Stimulated activated naive CD4-positive, alpha-beta T cell treated with Interleukin-2 at 50 U/mL for 16 hours (primary cell): ENCODE data around the gene TCF4.

Experiments
- DNase-seq: peaks from one replicate; lab custom pipeline; 2025; lab: John Stamatoyannopoulos, UW

Gene TCF4

DNA sequence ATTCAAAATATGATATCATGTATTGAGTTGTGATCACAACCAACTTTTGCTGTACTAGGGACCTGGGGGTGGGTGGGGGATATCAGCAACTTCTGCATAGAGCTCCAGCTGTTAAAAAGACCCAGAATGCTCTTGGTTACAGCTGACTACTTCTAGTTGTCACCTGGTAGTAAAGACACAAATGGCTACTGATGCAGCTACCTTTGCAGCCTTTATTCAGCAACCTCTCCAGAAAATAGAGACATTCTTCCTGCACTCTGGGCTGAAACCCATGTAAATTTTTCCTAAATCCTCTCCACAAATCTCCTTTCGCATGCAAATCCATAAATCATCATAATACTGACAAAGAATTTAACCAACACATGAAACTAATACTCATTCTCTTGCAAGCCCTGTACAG is 238.3 kb downstream of the TCF4 start:
- DNase-seq: no peak

DNA sequence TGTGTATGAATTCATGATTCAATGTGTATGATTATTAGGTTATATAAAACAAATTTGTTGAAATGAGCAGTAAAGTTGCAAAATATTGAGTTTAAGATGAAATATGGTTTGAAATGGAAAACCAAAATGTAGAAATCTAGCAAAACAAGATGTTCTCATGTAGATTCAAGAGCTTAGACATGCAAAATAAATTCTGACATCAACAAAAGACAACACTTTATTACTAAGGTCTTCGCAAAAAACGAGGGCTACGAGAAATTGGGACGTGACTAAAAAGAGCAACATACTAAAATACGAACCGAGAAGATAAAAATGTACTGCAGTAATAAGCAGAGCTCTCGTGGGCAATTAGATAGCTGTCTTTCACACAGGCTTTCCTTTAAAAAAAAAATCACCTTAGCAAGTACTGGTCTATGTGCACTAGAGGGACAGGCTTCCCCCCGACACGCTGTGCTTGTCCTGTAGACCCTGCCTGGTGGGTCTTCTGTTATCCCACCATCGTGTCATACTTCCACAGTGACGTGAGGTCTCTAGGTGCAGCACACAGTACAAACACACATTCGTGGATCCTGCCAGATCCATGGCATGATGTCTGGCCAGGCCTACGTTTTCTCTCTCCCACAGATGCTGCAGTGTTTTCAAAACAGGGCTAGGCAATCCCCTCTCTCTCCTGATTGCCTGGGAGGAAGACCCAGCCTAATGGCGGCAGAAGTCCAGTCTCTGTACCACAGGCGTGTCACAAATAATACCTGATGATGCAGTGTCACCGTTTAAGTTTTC is 240.8 kb downstream of the TCF4 start:
- no peak for DNase-seq

DNA sequence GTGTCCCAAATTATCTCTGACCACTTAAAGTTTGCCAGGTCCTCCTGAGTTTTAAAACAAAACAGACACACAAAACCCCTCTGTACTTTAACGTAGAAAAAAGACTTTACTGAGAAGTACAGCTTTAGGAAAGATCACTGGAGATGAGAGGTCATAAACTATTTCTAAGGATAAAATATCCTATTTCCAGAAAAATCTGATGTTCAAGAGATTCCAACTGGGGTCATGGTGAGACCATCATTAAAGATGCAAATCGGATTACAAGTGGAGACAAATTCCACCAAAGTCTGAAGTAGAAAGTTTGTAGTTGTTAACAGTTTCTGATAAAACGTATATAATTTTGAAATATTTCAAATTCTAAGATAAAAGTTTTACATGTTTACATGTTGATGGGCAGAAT is 241.6 kb downstream of the TCF4 start:
- DNase-seq: no peak

DNA sequence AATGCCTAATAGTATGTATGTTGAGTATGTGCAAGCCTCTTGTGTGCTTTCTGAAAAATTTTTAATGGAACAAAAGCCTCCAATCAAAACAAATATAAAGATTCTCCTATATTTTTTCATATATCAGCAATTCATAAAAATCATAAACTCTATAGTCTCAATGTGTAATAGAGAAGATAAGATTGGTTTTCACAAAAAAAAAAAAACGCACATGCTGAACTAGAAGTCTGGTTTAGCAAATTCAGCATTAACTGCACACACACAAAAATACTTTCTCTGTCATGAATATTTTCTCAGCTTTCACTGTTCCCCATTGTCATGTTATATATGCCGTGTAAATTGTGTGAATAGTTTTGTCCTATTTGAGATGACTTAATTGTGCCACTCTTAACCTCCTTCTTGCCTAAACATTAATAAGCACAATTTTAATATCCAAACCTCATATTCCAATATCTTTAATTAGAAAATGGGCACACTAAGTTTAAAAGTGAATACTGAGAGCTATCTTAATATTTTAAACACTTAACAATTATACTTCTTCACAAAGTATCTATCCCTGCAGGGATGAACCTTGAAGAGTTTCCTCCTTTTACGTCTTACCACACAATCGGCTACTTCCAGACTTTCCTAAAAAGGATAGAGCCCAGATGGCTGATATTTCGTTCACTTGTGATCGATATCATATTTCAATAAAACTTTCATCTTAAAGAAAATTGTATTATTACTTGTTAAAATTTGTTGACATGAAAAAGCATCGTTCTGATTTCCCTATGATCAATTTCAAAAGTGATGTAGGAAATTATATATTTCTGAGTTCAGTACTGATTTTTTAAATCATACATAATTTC is 242.7 kb downstream of the TCF4 start:
- DNase-seq: no peak

DNA sequence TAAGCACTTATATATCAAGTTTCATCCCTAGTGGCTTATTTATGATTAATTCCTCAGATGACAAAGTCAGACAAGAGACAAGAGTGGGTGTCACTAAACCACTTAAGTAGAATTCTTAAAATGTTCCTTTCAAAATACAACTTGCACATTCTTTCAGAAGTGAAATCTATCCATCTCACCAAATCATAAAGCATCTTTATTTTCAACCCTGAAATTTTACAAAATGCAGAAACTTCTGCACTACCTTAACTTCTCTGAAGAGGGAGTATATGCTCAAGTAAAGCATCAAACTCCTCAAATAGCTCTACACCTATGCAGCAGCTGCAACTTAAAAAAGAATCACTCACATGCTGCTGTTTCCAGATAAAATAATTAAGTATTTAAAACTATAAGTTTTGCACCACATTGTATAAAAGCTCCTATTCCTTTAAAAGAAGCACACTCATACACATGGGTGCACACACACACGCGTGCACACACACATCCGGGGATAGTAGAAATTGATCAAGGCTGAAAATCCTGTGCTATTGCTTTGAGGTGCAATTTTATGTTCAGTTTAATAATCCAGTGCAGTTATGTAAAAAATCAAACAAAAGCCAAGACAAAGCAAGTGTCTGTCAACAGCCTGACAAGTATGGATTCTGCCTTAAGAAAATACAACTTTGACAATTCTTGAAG is 244.5 kb downstream of the TCF4 start:
- no peak for DNase-seq

DNA sequence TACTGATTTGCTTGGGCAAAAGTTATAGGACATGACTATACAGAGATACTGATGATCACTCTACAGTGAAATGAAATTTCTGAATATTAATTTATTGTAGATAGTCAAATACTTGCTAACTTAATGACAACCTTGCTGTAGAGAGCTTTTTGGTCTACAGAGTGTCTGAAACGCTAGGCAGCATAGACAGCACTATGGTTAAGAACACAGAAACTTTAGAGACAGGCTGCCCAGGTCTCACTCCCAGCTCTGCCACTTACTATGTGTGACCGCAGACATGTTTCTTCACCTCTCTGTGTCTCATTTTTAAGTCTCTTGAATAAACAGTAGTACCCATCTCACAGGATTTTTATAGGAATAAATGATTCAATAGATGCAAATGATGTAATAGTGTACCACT is 247.0 kb downstream of the TCF4 start:
- no peak for DNase-seq

DNA sequence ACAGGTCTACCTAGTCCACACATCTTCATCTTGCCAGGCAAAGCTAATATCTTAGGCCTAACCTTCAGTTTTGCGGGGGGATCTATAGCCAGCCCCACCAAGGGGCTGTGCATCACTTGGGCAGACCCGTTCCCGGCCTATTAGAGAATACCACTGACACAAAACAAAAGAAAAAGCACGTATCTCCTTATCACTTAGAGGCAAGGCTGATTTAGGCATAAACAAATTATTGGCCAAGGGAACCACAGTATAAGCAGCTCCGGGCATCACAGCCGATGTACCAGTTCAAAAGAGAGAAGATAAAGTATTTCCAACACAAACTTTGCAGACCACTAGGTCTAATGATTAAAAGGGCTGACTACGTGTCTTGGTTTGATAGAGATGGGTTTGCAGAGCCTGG is 248.0 kb downstream of the TCF4 start:
- DNase-seq: no peak

DNA sequence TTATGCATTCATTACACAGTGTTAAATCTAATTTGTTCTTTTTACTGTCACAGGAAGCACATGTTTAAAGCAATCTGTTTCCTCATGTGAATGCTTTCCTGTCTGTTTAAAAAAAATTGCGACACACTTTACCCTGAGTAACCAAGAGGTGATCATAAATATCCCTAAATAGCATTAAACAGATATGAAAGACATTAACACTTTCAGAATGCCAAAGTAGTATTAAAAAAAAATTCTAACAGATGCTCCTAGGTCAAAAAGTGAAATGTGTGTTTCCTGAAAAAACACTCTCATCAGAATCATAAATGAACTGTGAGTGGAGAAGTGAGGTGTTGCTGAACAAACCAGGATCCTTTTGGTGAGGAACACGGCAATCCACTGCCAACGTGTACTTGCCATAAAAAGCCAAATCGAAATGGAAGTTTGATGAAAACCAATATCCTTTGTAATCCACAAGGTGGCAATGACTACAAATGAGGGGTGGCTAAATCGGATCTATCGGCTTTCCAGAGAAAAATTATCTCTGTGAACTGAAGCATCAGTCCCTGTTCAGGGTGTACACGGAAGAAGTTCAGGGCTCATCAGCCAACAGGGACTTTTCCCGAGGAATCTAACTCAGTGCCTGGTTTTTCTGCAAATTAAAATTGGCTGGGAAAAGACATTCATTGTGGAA is 248.9 kb downstream of the TCF4 start:
- no peak for DNase-seq

DNA sequence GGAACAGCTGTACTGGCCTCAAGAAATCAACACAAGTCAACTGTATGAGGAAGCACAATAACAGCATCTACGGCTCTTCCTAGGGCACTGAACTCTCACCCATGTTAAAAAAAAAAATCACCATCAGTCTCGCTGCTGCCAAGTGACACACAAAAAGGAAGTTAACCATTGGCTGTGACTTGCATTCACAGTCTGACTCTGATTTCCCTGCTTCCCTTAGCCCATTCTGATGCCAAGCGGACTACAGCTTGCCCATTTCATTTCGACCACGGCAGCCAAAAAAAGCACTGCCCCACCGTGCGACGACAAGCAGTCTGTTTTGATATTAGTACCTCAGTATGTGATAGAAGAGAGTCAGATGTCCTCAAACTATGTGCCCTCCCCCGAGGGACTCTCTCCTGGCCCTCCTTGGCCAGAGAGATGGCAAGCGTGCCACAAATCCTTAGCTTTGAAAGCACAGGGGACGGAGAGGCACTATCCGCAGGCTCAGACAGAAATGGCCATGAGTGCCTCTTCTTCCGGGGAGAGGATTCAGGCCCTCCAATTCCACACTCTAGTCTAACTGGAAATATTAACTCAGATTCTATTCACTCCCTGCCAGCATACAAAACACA is 250.0 kb downstream of the TCF4 start:
- DNase-seq: no peak

DNA sequence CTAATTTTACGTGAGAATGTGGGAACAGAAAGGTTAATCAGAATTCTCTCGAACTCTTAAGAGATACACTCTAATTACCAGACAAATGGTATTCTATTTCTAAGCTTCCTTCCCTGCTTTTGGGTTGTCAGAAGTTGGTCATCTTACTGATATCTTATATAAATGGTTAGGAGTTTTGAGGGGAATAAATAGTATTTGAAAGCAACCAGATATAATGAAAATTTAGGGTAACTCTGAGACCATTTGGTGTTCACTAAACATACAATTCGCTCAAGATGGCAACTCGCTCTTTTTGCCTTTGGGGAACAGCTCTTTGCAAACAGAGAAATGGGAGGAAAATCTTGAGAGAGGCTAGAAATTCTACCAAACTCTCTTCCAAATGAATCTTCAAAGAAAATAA is 250.9 kb downstream of the TCF4 start:
- DNase-seq: no peak

DNA sequence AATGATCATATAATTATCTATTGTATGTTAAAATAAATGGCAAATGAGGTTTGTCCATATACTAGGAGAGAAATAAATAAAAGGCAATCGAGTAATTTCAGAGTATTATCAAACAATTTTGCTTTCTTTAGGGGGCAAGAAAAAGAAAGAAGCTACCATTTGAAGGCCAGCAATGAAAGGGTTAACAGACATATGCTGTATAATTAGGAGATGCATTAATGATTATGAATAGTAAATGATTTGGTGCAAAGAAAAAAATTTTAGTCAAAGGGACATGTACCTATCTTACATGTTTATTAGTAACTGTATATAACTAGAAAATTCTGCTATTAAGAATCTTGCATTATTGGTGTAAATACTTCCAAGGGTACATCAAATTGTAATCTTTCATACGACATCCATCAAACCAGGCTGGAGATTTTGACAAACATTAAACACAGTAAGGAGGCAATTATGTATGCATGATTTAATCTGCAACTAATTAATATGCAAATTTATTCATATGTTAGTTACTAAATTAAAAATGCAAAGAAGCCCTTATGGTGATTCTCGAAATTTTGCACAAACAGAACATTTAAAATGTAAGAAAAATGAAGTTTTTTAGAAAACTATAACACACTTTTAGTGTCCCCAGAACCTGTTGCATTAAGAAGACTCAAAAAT is 251.4 kb downstream of the TCF4 start:
- DNase-seq: no peak

DNA sequence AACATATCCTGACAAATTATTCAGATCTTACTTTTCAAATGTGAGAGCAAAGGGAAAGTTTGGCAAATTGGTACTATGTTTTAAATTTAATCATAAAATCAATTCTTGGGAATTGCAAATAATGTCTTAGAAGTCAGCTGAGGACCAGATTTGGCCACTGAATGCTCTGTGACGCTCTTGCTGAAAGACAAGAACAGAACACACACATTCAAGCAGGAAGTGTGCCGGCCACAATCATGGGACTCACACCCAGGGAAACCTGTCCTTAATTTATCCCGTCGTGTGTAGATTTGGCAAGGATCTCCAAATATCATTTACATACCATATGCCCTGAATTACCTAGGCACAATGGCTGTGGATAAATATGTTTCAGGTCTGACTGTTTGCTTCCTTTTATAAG is 253.1 kb downstream of the TCF4 start:
- no peak for DNase-seq

DNA sequence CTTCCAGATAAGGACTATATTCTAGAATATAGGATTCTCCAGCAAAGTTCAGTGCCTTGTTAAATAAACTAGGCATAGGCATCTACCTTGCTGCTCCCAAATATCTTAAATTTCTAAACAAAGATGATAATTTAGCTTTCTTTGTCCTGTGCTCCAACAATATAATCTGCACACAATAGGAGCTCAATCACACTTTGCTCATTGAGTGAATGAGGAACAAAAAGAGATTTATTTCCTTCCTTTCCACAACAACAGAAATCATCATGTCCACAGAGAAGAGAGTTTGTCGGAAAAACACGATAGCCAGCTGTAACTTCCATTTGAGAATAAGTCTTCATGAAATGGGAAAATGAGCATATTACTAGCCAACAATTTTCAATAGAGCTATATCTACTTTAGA is 256.7 kb downstream of the TCF4 start:
- no peak for DNase-seq

DNA sequence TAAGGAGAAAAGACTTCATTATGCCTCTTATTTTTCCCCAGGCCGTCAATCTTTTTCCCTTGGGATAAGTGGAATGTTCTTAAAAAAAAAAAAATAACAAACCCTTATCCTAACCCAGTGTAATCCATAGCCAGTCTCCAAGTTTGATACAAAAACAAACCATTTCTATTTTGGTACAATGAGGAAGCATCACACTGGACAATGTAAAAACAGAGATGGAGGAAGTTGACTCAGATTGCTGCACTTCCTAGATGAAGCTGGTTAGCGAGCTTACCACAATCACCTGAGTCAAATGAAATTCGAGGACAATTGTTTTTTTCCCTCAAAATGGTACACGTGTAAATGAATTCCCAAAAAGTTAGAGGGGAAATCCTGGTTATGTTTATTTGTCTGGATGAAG is 259.7 kb downstream of the TCF4 start:
- DNase-seq: no peak

DNA sequence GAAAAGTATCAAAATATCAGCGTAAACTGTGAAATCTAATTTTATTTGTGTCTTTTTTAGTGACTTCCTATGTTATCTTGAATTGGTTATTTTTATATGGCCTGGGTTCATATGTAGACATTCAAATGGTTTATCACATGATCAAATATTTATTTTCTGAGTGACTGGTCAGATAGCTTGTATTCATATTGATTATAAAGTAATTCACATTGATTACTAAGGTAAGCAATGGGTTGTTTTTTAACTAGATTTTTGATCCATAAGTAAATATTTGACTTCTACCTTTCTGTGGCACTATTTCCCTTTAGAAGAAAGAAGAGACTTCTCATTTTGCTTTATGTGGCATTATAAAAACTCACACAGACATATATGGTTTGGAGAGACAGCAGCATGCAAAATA is 260.5 kb downstream of the TCF4 start:
- DNase-seq: no peak

DNA sequence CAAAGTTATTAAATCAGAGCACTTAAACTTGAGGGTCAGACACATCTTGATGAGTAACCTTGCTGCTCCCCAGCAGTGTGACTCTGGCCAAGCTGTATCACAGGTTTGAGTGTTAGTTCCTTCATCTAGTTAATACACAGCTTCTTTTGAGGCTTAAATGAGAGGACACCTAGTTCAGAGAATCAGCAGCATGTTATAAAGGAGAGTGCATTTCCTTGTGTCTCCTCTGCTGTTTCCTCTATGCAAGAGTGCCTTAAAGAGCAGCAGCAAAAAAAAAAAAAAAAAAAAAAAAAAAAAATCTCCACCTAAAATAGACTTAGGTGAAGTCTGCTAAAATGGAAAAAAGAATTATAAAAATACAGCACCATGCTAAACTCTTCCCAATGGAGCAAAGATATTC is 261.9 kb downstream of the TCF4 start:
- no peak for DNase-seq

DNA sequence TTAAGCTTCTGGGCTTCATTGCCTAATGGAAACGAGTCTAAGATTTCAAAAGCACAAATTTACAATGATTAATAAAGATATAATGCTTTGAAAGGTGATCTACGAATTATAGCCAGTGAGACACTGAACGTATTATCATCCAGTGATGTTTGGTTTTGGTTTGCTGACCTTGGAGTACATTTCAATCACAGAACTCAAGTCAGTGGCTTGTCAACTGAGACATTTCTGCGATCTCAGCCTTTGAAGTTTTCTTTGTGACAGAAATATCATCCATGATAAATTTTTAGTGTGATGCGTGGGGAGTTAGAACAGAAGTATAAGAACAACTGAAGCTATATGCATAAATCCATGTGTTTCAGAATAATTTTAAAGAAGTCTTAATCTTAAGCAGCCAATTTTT is 263.8 kb downstream of the TCF4 start:
- no peak for DNase-seq

DNA sequence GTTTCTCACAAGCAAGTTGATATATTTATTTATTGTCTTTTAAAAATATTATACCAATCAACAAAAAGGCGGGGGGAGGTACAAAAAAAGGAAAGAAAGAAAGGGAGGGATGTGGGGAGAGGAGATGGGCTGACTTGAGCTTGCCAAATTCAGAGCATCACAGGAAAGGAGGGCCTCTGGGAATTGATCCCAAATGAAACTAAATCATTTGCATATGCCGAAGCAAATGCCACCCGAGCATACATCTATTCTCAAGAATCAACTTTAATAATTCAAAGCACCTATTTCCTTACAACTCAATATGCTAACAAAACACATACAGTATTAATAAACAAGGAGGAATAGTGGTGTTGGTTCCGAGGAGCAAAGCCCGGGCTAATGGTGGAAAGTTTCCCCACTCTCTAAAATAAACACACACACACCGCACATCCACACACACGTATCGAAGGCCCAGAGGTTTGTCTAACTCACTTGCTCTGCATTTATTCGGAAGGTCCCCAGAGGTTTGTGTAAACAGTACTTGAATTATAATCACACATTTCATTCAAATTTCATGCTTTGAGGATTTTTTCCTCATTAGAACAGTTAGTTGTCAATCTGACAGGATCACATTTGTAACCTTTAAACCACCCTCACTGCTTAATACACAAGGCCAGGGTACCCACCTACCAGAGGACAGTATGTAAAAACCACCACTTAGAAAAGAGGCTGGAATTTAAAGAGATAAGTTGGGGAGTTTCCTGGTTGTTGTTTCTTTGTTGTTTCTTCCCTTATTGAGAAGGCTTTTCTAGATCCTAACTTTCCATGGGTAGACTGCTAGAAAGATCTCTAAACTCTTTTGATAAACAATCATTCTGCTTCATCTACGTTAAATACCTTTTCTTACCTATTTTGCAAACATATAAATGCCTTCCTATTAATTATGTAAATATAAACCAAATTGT is 264.7 kb downstream of the TCF4 start:
- DNase-seq: no peak

DNA sequence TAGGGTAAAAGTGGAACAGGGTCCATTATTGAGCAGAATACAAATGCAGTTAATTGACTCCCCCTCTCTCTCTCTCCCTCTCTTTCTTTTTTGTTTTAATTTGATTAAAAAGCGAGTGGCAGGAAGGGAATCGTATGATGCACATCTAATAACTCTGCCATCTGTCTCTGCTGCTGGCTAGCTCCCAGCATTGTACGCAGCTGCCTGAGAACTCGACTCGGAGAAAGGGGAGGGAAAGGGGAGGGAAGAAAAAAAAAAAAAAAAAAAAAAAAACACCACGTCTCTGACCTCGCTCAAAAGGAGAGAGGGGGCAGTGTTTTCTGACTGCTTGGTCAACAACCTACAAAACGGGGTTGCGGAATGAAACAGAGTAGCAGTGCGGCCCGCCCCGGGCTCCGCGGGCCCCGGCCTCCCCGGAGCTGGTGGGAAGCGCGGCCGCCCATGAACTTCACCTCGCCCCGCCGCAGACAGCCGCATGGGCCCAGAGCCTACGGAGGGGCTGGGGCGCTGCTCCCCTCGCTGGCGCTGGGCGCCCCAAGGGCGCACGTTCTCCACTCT is 265.7 kb downstream of the TCF4 start:
- DNase-seq: no peak
